UCSD-AML1 (cell line): ENCODE measurements around the gene MACROD2.

Experiments
- DNase-seq: peaks from one replicate; lab custom pipeline; 2025; ENCODE audit not compliant: unreplicated experiment; lab: John Stamatoyannopoulos, UW

MACROD2 gene

DNA sequence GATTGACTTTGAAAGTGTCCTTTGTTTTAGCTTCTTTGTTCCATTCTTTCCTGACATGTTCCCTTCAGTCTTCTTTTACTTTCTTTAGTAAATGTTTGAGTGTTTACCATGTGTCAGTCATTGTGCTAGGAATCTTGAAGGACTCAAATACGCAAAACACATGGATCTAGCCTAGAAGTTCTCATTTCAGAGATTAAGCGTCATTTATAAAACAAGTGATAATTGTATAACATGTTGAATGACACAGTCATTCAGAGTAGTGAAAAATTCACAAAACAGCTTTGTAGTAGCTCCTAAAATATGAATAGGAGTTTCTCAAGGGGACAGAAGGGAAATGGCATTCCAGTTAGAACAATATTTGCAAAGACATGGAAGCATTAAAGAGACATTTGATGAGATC lies 66.9 kb downstream of the MACROD2 start:
- DNase-seq = no peak

DNA sequence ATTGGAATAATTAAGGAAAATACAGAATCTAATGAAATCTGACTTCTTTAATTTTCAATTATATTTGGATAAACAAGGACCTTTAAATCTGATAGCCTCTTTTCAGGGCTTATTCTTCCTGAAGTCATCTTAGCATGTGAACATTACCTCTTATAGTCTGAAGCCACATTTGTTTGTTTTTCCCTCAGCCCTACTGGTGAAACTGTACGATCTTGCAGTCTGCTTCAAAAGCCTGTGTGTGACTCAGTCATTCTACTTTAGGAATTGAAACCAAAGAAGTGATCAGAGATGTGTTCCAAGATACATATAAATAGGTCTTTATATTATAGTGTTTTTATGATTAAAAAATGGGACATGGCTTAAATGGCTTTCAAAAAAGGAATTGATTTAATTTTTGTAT lies 67.5 kb downstream of the MACROD2 start:
- DNase-seq = no peak

DNA sequence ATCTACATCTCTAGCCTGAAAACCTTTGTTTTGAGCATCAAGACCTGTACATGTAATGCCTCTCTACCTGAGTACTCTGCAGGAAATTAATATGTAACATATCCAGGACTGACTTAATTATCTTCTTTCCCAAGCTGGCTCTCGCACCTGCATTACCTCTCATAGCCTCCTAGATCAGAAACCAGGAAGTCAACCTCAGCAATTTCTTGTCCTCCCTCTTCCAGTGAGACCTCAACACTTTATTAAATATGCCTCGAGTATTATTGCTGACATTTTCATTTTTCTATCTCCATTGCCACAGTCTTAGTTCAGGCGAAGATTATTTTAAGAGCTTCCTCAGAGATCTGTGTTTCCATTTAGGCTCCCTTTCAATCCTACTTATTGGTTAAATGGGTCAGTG lies 69.0 kb downstream of the MACROD2 start:
- no peak for DNase-seq

DNA sequence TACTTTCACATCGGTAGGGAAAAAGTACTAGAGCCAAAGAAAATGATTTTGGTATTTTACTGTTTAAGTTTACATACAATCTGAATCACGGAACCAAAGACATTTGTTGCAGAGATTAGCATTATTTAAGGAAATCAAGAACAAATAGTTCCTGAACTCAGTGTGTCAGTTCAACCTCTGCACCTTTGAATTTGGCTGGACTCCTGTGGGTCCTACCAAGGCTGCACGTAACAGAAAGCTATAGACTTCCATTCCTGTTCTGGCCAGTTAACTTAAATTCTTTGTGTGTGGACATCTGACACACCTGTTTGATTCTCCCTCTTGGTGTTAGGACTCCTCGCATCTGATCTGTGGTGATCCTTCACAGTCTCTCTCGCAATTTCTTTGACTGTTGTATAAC lies 69.6 kb downstream of the MACROD2 start:
- DNase-seq = no peak

DNA sequence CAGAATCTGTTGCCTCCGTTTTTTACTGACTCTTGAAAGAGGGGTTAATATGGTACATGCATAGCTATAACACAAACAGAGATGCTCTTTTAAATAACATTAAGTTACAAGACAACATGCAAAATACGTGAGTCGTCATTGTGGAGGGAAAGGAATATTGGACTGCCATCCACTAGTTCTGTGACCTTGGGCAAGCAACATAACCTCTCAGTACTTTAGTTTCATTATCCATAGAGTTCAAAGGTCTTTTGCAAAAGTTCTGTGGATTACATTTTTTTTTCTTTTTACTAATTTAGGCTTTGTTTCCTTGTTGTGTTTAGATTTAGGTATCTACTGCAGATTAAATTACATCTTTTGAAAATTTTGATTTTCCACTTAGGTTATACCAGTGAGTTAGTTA lies 70.5 kb downstream of the MACROD2 start:
- DNase-seq = no peak

DNA sequence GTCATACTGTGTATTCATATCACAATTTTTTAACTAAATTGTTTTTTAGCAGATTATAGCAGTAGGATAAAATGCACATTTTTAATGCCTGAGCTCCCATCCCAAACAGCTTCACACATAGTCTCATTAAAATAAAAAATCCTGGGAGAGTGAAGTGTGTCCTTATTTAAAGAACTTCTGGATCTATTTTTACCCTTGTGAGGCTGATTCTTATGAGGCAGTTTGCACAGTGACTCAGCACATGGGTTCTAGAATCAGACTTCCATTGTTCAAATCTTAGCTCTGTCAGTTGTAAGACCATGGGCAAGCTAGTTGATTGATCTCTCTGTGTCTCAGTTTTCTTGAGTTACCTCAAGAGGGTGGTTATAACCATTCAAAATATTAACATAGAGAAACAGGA lies 72.3 kb downstream of the MACROD2 start:
- no peak for DNase-seq

DNA sequence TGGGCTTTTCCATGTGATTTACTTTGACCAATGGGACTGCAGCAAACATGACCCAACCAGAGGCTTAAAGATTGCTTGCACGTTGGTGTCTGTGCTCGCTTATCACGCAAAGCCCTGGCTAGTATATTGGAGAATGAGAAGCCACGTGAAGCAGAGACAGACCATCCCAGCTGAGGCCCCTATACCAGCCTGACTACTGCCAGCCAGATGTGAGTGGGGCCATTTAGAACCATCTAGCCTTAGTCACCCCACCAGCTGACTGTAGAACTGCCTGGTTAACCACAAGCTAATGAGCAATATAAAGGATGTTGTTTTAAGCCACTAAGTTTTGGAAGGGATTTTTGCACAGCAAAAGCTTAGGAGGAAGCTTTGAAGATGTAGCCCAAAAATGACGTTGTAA lies 74.5 kb downstream of the MACROD2 start:
- DNase-seq = no peak

DNA sequence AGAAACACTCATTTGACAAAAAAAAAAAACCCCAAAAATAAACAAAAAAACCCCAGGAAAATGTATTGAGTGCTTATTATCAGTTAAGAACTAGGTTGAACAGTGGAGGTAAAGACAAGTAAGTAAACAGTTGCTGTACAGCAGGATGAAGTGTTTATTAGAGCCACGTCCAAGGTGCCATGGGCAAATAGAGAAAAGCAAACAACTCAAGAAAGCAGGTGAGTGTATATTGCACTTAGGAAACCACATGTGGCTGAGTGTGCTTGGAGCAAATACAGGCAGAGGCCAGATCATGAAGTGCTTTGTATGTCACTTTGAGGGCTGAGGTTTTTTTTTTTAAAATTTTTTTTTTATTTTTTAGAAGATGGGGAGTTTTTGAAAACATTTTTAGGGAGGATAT lies 98.3 kb downstream of the MACROD2 start:
- DNase-seq = no peak

DNA sequence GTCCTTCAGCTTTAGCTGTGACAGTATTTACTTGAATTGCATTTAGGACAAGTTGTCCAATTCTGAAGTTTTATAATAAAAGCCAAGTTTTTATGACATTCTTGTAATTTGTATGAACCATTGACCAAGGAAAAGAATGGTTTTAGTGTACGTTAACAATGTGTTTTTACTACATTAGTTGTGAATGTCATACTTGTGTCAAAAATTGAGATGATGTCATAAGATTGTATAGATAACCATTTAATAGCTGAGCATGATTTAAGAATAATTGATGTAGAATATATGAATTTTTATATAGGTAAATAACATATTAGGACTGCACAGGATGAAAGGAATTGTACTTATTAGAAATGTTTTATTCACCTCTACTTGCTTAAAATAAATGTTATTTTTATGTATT lies 102.9 kb downstream of the MACROD2 start:
- DNase-seq = no peak

DNA sequence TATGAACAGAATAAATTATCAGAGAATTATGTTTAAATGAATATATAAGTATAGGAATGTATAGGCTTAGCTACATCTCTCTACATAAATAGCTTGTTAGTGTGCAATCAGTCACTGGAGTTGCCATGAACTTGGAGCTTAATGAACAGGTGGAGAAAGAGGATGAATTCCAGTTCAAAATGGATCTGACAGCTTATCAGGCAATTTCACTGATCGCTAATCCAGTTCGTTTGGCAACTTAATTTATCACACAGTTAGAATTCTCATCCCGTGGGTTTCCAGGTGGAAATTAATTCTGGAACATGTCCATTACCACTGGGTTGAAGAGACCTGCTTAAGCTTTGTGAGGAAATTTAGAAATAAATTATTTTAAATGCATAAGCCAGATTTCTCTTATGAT lies 118.1 kb downstream of the MACROD2 start:
- no peak for DNase-seq

DNA sequence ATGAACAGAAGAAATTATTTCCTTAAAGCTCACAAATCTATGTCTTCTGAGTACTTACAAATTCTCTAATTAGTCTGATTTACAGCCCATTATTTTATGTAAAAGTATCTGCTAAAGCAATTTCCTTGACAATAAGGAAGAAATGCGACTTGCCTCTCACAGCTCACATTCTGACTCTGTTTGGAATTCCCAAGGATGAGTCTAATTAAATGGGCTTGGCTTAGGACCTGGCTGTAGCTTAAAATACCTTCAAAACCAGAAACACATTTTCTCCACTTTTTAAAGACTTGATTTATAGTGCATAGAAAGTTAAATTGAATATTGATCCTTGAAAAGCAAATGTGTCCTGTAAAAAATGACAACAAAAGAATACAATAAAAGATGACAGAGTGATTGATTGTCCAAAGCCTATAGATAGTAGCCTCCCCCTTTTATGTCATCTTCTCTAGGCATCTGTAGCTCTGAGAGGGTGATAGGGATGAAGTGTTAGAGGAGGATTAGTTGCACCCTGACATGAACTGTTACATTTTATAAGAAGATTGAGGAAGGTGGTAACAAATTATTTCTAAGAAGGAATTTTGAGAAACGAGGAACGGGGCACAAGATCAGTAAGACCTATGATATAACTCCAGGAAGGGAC lies 118.9 kb downstream of the MACROD2 start:
- DNase-seq = no peak

DNA sequence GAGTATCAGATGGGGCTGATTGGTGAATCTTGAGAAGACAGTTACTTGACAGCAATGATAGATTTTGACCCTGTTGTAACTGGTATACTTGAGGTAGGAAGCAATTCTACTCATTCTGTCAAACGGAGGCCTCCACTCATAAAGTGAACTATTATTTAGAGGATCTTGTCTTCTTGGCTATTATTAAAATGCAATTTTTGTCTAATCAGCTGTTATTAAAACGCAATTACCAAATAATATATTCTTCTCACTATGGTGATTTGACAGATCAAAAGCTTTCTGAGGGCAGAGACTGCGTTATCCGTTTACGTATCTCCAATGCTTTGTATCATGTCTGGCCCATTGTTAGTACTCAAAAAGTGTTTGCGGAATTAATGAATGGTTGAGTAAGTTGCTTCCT lies 120.7 kb downstream of the MACROD2 start:
- no peak for DNase-seq

DNA sequence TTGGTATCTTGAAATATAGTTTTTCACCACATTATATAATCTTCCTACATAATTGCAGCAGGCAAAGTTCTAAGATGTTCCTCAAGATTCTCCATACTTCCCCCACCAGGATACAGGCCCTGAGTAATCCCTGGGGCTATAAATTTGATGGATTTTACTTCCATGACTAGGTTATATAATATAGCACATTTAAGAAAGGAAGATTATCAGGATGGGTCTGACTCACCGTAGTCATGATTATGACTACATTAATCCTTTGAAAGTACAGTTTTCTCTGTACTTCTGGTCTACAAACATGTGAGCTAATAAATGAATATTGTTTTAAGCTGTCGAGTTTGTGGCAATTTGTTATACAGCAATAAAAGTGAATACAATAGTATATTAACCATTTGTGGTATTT lies 122.5 kb downstream of the MACROD2 start:
- no peak for DNase-seq

DNA sequence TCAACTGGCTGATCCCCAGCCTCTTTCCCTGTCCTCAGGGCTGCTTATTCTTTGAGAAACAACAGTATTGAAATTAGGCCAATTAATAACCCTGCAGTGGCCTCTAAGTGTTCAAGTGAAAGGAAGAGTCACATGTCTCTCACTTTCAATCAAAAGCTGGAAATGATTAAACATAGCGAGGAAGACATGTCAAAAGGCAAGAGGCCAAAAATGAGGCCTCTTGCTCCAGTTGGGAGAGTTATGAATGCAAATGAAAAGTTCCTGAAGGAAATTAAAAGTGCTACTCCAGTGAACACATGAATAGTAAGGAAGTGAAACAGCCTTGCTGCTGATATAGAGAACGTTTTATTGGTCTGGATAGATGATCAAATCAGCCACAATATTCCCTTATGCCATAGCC lies 131.5 kb downstream of the MACROD2 start:
- DNase-seq = no peak

DNA sequence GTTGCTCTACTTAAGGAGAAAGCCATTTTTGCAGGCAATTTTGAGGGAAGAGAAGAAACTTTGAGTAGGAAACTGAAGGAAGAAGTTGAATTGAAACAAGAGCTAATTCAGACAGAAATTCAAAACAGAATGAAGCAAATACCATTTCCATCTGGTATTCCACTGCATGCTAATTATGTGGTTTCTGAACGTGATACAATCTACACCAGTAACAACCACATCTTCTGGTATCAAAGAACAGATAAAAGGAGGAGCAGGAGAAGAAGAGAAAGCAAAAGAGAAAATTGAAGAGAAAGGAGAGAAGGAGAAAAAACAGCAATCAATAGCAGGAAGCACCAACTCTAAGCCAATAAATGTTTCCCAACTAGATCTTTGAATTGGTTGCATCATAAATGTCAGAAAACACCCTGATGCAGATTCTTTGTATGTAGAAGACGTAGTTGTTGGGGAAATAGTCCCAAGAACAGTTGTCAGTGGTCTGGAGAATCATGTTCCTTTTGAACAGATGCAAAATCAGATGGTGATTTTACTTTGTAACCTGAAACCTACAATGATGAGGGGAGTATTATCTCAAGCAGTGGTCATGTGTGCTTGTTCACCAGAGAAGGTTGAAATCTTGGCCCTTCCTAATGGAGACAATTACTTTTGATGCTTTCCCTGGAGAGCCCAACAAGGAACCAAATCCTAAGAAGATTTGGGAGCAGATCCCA lies 132.4 kb downstream of the MACROD2 start:
- no peak for DNase-seq

DNA sequence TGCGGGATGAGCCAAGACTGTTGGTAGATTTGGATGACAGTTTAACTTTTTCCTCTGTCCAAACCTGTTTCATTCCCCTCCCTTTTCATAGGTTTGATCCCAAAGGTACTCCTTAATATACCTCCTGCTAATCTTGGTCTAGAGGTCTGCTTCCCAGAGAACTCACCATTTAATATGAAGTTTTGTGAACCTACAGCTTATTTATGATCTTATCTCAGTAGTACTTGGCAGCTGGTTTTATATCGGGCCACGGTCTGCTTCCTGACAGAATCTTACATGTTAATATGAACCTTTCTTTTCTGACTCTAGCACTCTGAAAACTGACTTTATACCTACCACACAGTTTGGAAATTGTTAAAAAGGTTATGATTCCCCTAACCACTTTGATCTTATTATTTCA lies 138.7 kb downstream of the MACROD2 start:
- no peak for DNase-seq

DNA sequence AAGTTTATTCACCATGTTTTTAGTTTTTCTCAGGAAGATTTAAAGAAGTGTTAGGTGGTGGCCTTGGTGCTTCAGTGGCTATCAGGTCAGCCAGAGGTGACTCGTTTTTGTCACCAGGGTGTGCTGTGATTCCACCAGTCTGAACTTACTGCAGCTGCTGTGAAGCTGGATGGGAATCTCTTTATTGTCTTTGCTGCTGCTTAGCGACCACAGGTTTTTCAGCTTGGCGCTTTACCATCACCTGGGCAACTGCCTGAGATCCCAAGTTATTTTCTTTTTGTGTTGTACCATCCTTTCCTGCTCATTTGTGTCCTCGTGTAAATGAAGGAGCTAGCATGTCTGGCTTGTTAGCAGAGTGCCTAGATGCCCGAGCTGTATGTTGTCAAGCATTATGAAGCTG lies 146.9 kb downstream of the MACROD2 start:
- no peak for DNase-seq

DNA sequence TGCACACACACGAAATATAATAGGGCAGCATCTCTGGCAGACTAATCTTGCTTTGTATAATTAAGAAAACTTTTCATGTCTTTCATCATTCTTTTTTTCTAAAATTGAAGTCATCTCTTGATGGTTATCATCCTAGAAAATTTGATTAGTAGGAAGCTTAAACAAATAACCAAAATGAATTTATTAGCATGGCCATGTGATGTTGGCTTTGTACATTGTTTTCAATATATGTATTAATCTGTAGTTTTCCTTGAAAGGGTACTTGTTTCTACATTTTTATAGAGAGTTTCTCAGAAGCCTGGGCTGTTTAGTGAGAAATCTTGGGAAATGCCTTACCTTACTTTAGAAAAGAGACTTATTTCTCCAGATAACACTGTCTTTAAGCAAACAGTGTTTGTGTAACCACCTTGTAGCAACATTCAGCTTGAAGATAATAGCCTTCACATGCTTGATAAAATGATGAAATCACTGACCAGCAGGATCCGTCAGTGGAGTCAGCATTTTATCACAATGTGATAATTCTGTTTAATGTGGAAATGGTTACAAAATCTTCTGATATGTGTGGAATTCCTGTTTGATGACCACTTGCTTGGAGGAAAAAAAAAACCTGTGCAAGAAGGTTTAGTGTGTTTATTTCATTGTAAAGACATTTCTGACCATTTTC lies 147.8 kb downstream of the MACROD2 start:
- DNase-seq = no peak

DNA sequence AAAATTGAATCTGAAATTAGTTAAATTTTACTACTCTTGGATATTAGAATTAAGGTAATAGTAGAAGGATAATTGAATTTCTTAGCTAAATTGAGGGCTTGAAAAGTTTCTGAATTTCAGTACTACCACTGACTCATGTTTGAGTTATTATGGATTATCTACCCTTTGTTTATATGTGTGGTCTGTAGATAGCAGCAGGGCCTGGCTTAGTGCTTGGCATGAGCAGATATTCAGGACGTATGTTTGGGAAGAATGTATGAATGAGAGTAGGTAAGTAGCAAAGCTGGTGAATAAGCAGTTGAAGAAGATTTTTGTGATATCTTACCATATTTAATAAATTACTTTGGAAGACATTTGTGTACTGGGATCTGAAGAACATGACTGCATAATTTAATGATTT lies 152.7 kb downstream of the MACROD2 start:
- DNase-seq = no peak

DNA sequence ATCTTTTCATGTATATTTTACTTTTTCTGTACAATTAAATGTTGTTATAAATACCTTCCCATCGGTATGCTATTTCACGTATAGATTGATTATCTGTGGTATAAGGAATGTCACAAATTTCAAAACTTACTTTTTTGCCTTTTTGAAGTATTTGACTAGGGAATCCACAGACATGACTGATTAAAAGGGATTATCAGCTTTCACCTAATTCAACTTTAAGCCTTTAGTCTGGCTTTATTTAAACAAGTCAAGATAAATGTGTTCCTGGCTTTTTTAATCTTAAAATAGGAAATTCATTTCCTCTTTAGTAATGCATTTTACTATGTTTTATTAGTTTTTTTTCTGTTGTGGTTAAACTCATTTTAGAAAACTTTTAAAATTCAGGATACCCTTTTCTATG lies 160.0 kb downstream of the MACROD2 start:
- DNase-seq = no peak

DNA sequence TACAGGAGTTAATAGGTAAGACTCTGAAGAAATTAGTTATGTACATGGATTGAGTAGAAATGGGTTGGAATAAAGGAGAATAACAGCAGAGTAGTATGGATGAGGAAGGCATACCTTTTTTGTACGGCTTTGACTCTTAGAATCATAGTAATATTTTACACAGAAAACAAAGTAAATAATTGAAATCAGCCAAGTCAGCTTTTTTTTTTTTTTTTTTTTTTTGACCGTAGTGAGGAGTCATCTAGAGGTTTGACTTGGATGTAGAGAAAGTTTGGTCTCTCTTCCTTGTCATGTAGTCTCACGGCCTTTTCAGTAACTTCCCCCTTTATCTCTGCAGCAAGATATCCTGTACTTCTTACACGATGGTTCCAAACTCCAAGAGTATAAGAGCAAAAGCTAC lies 183.2 kb downstream of the MACROD2 start:
- no peak for DNase-seq

DNA sequence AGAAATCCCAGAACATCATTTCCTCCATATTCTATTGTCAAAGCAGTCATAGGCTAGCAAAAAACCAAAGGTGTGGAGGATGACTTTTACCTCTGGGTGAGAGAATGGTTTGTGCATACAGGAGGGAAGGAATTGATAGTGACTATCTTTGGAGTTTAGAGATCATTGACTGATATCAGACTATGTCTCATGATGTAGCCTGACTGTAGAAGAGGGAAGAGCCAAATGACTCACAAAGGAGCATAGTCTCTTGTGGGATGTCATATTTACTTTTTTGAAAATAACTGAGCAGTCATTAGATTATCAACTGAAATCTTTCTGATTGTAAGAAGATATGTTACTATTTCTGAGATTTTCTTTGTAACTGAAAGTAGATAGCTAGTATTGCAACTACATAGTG lies 183.6 kb downstream of the MACROD2 start:
- no peak for DNase-seq
